HG03159 (cell line): ENCODE data around the gene CA14.
"Not testable (repeated sequence)": the region's sequence is repeated elsewhere in the genome, so short reads cannot be mapped to it uniquely, and the experiment has no call there.

ENCODE experiments used
- ATAC-seq: cut with Tn5 transposase; IDR thresholded peaks from one replicate; pipeline ENCODE4 v1.9.1; 2021; ENCODE audit warnings: mild to moderate bottlenecking, moderate library complexity; ENCODE audit not compliant: unreplicated experiment

Gene CA14

DNA sequence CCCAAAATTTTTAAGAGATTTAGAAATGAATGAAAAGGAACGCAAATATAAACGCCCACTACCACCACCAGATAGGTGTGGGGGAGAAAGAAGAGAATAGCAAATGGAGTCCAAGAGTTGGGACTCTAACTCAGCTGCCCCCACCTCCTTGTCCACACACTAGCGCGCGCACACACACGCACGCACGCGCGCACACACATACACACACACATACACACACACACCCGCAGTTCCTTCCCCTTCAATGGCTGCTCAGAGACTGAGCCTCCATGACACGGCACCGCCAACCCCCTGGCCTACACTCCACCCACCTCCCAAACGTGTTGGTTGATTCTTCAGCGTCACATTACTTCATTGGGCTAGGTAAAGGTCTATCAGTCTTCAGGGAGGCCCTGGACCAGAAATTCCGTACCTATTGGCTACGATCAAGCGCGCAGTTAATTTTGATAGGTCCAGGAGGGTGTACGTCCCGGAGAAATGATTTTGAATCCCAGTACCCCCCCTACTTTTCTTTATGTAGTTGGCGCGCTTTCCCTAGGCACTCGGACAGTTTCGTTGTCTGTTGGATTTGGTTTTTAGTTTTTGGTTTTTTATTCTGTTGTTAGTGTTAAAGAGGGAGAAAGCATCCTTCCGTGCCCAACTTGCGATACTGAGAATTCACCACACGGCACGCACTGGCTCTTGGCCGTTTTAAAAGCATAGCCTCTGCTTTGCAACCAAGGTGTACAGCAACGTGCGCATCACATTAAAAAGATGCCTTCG lies 21.5 kb upstream of the CA14 start, which contains the start of gene ANP32E:
TSS of gene ANP32E (minus strand) at position 261 of the 762 bp plus-strand sequence. CDS start 326 bp downstream, outside the sequence.
- ATAC-seq = peak; percentile 79

DNA sequence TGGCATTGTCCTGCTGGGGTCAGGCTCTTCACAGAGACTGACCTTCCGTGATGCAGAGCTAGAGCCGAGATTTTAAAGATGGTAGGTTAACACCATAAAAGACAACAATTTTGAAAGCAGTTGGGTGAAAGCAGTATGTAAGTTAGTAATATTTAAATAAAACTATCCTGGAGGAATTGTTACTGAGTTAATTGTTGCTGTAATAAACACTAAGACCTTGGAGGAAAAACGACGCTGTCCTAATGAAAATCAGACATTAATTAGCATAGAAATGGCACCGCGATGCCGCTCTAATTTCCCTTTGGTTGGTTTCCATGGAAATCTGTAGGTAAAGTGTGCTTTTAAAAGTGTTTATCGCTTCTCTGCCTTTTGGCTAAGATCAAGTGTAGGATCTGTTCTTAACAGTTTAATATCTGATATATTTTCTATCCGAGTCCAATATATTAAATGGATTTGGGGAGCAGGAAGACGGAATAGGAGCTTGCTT lies 20.9 kb upstream of the CA14 start:
- no peak for ATAC-seq

DNA sequence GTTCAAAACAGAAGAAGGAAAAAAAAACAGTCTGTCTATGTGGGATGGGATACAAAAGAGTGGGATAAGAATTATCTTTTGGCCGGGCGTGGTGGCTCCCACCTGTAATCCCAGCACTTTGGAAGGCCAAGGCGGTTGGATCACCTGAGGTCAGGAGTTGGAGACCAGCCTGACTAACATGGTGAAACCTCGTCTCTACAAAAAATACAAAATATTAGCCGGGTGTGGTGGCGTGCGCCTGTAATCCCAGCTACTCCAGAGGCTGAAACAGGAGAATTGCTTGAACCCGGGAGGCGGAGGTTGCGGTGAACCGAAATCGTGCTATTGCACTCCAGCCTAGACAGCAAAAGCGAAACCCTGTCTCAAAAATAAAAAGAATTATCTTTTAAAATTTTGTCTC lies 20.4 kb upstream of the CA14 start:
- ATAC-seq = not testable (repeated sequence)

DNA sequence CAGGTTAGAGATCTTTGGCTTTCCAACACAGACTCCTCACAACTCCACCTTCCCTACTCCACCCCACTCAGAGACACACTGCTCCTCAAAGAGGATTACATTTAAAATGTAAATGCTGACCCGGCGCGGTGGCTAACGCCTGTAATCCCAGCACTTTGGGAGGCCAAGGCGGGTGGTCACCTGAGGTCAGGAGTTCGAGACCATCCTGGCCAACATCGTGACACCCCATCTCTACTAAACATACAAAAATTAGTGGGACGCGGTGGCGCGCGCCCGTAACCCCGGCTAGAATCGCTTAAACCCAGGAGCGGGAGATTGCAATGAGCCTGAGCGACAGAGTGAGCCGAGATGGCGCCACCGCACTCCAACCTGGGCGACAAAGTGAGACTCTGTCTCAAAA lies 19.8 kb upstream of the CA14 start:
- no peak for ATAC-seq

DNA sequence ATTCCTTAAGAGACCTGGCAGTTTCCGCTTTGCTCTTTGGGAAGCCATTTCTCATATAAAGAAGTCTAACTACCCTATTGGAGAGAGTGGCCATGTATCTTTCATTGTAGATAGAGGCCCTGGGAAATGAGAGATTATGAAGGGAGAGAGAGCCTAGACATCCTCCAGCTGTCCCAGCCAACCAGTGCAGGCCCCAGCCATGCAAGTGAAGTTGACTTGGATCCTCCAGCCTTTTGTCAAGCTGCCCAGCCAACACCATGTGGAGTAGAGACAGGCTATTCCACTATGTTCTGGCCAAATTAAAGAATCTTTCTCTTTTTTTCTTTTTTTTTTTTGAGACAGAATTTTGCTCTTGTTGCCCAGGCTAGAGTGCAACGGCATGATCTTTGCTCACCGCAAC lies 14.6 kb upstream of the CA14 start:
- ATAC-seq = no peak

DNA sequence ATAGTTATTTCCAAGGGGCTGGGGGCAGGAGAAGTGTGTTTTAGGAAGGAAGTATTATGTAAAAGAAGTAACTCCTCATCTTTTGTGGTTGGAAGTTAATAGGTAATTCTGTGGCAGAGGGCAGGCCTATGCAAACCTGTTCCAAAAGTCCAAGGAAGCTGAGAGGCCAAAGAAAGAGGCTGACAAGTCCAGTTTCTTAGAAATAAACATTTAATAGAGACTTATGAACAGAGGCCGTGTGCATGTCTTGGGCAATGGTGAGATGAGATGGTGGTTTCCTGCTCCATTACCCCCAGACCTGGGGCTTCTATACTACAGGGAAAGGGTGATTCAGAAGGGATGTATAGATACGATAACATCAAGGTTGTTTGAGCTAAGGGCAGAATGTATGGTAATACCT lies 7.6 kb upstream of the CA14 start:
- ATAC-seq = no peak

DNA sequence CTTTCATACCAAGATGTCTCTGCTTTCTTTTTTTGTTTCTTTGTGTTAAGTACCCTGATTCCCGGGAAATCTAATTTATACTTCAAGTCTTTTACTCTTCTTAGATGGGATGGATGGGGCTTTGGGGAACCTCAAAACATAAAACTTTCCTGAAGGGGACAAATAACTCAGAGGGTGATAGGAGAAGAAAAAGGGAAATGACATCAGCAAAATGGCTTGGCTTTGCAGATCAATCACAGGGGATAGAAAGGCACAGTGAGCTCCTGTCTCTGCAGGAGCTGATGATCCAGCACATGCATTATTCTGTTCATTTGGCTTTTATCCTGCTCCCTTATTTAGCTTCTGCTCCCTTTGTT lies 1.4 kb upstream of the CA14 start:
- ATAC-seq = no peak

DNA sequence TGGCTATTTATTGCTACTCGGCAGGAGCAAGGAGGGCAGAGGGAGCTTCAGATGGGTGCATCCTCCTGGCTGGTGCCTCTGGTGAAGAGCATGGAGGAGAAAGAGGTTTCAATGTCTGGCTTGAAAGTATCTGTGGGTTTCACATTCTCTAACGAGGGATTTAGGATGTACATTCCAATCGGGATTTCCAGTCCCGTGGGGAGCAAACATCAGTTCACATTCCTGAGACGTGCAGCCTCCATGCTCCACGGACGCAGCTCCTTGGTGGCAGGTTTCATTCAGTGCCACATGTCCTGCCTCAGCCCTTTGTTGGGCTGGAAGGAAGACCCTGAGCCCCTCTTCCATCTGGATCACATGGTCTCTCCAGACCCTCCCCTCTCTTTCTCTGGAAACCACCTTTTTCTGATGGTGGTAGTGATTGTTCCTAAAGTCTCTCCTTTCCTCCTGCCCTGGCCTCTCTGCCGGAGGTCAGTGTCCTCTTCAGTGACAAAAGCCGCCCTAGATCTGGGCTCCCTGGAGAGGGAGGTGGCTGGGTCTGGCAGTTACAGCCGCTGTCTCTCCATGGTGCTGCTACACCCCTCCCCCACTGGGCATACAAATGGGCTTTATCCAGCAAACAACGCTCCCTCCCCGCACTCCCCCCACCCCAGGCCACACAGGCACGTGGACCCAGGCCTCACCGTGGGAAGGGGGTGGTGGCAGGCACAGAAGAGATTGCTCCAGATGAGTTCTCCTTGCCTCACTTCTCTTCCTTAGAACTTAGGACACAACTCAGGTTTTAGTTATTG lies 826 bp upstream of the CA14 start:
- ATAC-seq = no peak

DNA sequence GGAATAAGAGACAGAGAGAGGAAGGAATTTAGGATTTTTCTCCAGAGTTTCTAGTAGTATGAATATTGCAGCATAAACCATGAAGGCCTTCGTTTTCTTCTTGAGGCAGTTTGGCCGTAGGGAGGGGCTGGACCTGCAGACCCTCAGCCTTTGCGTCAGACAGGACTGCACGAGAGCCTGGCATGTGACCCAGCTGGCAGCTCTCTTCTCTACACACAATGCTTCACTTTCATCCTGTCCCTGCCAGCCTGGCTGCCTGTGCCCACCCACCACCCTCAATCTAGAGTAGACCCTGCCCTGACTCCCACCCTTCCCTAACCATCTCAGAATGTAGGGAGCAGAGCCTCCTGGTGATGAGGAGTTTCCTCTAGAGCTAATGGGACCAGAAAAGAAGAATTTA lies 1.6 kb downstream of the CA14 start:
- no peak for ATAC-seq

DNA sequence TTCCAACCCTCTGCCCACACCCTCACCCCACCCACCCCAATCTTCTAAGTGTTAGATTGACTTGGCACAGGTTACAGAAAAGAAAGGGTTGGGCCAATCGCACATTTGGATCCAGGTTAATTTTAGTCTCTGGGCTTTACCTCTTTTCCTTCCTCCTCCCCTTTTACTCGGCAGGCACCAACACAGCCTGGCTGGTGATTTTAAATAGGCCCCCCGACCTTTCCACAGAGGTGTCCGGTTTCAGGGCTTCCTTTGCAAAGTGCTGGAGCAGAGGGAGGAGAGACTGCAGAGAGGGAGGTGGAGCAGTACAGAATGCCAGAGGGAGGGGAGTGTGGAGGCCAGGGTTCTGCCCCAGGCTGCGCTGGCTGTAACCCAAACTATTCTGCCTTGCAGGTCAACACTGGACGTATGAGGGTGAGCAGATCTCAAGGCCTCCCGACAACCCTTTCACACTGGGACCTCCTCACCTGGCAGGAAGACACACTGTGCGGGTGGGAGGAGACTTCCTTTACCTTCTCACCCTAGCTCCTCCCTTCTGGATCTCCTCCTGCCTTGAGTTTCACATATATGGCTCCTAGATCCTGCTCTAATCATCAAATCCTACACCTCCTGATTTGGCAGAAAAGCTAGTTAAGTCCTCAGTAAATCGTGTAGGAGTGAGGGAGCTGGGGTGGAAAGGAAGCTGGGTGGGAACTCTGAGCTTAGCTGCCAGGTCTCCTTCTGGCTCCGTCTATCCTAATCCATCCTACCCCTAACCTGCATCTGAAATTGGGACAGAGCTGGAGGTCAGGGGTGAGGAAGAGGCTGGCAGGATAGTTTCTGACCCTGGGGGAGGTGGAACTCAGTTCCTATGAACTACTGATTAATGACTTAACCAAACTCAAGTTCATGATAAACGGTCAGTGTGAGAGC lies 2.4 kb downstream of the CA14 start:
- ATAC-seq = no peak

DNA sequence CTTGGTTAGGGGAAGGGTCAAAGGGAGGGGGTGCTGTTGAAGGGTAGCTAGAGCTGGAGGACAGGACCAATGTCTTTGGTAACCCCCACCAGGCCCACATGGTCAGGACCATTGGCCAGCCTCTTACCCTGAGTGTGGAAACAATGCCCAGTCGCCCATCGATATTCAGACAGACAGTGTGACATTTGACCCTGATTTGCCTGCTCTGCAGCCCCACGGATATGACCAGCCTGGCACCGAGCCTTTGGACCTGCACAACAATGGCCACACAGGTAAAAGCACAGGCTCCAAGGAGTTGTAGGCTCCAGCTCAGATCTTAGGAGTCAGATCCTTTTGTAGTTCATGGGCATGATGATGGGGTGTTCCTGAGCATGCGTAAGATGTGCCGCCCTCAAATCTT lies 3.8 kb downstream of the CA14 start:
- ATAC-seq = no peak

DNA sequence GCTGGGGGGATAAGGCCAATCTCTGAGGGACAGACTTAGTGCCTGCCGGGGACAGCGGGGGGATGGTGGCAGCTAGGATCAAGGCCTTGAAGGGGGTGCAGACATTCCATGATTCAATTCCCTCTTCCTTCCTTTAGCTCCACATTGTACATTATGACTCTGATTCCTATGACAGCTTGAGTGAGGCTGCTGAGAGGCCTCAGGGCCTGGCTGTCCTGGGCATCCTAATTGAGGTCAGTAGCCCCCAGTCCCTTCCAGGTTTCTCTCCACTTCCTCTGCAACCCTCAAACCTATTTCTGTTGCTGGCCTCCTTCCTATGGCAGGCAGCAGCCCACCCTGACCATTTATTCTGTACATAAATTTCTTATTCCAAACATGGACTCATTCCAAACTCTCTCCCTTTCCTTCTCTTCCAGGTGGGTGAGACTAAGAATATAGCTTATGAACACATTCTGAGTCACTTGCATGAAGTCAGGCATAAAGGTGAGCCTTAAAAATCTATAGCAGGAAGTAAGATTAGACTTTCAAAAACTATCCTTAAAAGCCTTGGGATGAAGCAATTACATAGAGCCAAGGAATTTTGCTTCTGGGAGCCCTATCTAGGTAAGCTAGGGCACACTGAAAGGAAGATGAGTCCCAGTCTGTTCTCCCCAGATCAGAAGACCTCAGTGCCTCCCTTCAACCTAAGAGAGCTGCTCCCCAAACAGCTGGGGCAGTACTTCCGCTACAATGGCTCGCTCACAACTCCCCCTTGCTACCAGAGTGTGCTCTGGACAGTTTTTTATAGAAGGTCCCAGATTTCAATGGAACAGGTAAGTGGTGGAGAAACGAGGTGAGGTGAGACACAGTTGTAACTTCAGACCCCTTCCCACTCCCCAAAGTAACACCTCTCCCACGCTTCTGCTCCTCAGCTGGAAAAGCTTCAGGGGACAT lies 5.1 kb downstream of the CA14 start:
- no peak for ATAC-seq

DNA sequence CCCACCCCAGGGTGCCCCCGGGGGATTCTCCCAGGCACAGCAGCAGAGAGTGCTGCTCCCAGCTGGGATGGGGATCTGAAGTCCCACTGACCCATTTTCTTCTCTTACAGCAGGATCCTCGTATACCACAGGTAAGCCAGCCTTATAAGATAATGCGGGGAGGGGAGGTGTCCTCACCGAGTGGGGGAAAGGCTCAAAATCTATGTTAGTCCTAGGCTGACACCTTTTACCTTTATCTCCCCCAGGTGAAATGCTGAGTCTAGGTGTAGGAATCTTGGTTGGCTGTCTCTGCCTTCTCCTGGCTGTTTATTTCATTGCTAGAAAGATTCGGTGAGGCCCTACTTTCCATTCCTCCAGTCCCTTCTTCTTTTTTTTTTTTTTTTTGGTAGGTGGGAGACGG lies 6.0 kb downstream of the CA14 start:
- no peak for ATAC-seq

DNA sequence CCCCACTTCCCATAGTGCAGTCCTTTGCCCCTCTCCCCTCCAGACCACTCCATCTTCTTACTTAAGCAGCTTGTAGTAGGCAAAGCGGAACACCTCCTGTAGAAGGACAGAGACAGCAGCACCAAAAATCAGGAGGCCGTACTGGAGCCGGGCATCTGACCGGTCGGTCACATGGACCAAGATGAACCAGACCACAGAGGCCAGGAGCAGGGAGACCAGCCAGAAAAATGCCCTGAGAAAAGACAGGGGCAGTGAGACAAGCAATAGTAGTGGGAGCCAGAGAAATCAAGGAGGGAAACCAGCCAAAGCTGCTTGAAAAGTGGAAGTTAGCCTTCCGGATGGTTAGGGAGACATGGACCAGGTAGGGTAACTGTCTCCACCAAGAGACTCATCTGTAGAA lies 10.3 kb downstream of the CA14 start:
- no peak for ATAC-seq

DNA sequence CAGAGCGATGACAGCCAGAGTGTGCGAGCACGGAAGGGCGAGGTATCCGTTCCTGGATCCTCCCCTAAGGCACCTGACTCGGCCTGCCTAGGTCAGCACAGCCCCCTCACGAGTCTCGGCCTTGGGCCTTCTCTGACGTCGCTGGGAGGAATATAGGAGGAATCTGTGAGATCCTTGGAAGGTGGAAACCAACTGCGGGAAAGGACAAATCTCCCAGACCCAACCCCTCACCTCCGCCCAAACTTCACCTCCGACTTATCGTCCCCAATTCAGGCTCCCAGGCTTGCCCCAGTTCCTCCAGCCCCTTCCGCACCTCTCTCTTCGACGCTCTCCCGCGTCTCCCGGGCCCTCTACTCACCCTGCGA lies 10.7 kb downstream of the CA14 start:
- peak; percentile 27 for ATAC-seq

DNA sequence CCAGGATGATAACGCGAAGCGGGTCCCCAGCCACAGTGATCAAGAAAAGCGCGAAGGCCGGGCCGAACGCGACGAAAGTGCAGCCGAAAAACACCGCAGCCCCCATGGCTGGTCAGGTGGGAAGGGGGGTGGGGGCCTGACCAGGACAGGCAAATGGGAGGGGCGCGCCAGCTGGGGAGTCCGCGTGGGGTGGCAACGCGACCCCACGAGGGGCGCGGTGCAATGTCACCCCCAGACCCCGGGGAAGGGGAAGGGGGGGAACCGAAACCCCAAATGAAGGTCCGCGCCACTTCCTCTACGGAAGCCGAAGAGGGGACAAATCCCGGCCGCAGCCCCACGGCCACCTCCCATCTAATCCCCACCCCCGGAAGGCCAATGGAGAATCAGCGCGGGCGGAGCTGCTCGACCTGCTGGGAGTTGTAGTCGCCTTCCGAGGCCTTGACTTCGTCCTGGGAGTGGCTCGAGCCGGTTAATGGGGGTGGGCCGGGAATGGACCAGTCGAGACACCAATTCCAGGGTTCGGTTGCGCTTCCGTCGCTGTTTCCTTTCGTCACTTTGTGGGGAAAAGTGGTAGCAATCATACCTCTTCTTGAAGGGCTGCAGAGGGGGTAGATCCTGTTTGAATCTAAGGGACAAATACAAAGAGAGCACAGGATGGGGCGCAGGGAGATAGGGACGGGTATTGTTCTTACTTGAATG lies 11.3 kb downstream of the CA14 start, which contains the start of gene APH1A:
TSS of gene APH1A (minus strand) at position 312 of the 699 bp plus-strand sequence. CDS start at position 106, 206 bp downstream.
- ATAC-seq = peak; percentile 85

DNA sequence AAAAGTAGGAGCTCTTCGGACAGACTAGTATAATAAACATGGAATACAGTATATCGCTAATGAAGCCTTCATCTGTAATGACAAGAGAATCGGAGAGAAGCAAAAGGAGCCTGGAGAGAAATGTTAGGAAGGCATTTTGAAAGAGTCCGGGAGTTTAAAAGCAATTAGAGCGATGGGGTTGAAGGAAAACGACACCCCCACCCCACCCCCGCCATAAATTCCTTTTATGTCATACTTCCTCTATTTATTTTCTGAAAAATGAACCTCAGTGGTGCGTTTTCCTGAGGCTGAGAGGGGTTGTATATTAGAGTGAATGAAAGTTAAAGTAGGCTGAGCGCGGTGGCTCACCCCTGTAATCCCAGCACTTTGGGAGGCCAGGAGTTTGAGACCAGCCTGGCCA lies 11.9 kb downstream of the CA14 start:
- ATAC-seq = no peak

DNA sequence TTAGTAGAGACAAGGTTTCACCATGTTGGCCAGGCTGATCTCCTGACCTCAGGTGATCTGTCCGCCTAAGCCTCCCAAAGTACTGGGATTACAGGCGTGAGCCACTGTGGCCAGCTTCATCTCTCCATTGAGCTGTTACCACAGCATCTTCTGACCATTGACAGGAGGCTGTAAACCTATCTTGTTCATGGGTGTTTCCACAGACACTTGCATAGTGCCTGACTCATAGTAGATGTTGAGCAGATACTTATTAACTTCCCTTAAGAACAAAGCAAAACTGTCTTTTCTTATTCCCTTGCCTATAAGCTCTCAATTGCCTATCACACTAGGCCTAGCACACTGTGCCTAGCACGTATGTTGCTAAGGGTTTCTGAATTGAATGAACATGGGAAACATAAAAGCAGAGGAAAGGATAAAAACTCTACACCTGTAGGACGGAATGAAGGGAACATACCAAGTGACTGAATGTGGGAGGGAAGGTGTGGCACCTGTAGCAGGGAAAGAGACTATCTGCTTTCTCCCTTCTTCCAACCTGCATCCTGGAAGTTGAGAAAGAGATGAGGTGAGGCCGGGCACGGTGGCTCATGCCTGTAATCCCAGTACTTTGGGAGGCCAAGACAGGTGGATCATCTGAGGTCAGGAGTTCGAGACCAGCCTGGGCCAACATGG lies 13.9 kb downstream of the CA14 start:
- no peak for ATAC-seq

DNA sequence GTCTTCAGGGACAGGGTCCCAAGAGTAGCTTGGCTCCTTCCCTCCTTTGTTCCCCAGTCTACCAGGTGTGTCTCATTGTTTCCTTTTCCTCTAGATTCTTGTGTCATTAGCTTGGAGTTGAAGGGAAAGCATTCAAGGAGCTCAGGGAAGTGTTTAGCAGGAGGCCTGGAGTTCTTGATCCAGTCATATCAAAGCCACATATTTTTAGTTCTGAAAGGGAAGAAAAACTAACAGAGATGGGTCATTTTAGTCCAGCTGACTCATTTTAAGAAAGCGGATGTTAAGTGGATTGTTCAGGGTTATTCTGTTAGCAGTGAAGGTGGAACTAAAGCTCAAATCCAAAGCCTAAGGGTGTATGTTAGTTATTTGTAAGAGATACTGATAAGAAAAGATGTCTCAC lies 15.7 kb downstream of the CA14 start:
- no peak for ATAC-seq
